ENCODE results near the gene PSME1. TPM values are rescaled to one million over a fixed set of nuclear protein-coding genes. Genes with fewer than 3 reads are reported as not detected.

PSME1 gene
- total RNA-seq, 6 experiments from 2014 or later: 81.7 to 119 (median 107) TPM

GRCh38 chr14:24122416-24122815 is 13.6 kb upstream of the PSME1 start:
- intact Hi-C loops (cut with DNase I): no loop called here
- WGBS (ENCODE audit: insufficient coverage, low coverage, low lambda C conversion rate, missing lambda C conversion rate): 90% methylated on average over 3 of the region's 4 CpGs

GRCh38 chr14:24122898-24123297 is 13.1 kb upstream of the PSME1 start:
- intact Hi-C loops (cut with DNase I): no loop called here
- peak in 1 of 4 donors; percentile 7 for ATAC-seq
- no peaks in the 10 kb centered on the region for H3K27me3 ChIP-seq
- no peaks in the 10 kb centered on the region for H3K9me3 ChIP-seq
- no peaks in the 10 kb centered on the region for H3K4me1 ChIP-seq
- H3K27ac ChIP-seq: no peak overlapping the region
- no peak for DNase-seq
- 83% methylated on average over 1 of the region's 8 CpGs for WGBS (ENCODE audit: insufficient coverage, low coverage, low lambda C conversion rate, missing lambda C conversion rate)
- TF ChIP-seq CTCF (IDR thresholded peaks at IDR 0.05): no peak
- no peak for TF ChIP-seq POLR2A (IDR thresholded peaks at IDR 0.05)
- H3K36me3 ChIP-seq: peaks cover 3 to 65% (median 27%) of the 10 kb centered on the region in 4 donors
- H3K4me3 ChIP-seq: no peak overlapping the region

More at GRCh38 chr14:24122416-24122815, 13.6 kb upstream of the PSME1 start:
- Histone ChIP-seq H3K27ac (no peak overlapping the region), H3K9me3 (no peaks in the 10 kb centered on the region), H3K4me3 (no peak overlapping the region), H3K4me1 (peaks cover 0 to 2% (median under 1%) of the 10 kb centered on the region in 4 donors), H3K27me3 (no peaks in the 10 kb centered on the region), H3K36me3 (peaks cover 3 to 70% (median 27%) of the 10 kb centered on the region in 4 donors)
- no peak for DNase-seq
- TF ChIP-seq CTCF (IDR thresholded peaks at IDR 0.05) (no peak), POLR2A (IDR thresholded peaks at IDR 0.05) (no peak)
- no peak for ATAC-seq

- Histone ChIP-seq H3K4me1 (no peaks in the 10 kb centered on the region), H3K9me3 (no peaks in the 10 kb centered on the region), H3K27me3 (no peaks in the 10 kb centered on the region), H3K36me3 (peaks cover 3 to 57% (median 23%) of the 10 kb centered on the region in 4 donors), H3K27ac (no peak overlapping the region), H3K4me3 (no peak overlapping the region)
- no peak for TF ChIP-seq CTCF (IDR thresholded peaks at IDR 0.05)
- no peak for TF ChIP-seq POLR2A (IDR thresholded peaks at IDR 0.05)
- 84% methylated on average over 4 of the region's 9 CpGs for WGBS (ENCODE audit: insufficient coverage, low coverage, low lambda C conversion rate, missing lambda C conversion rate)
- ATAC-seq (peak in 2 of 4 donors; percentile 15 to 22), DNase-seq (no peak)
- intact Hi-C loops (cut with DNase I): no loop called here
These were observed 12.3 kb upstream of the PSME1 start for GRCh38 chr14:24123424-24124417.

- intact Hi-C loops (cut with DNase I): no loop called here
- Histone ChIP-seq H3K4me1 (peaks cover 0 to 24% (median 10%) of the 10 kb centered on the region in 4 donors), H3K27me3 (no peaks in the 10 kb centered on the region), H3K27ac (no peak overlapping the region), H3K36me3 (peaks cover 0 to 24% (median 6%) of the 10 kb centered on the region in 4 donors), H3K9me3 (no peaks in the 10 kb centered on the region), H3K4me3 (no peak overlapping the region)
- ATAC-seq: no peak
- no peak for TF ChIP-seq POLR2A (IDR thresholded peaks at IDR 0.05)
- DNase-seq: no peak
These were observed 9.1 kb upstream of the PSME1 start for GRCh38 chr14:24126939-24127338.

GRCh38 chr14:24127673-24128072 is 8.3 kb upstream of the PSME1 start:
- TF ChIP-seq CTCF (IDR thresholded peaks at IDR 0.05) (no peak), POLR2A (IDR thresholded peaks at IDR 0.05) (no peak)
- Histone ChIP-seq H3K36me3 (peaks cover 0 to 17% (median 4%) of the 10 kb centered on the region in 4 donors), H3K4me3 (no peak overlapping the region), H3K4me1 (peaks cover 0 to 31% (median 14%) of the 10 kb centered on the region in 4 donors), H3K9me3 (no peaks in the 10 kb centered on the region), H3K27me3 (no peaks in the 10 kb centered on the region), H3K27ac (no peak overlapping the region)
- WGBS (ENCODE audit: insufficient coverage, low coverage, low lambda C conversion rate, missing lambda C conversion rate): 94% methylated on average over 2 of the region's 2 CpGs
- DNase-seq: no peak
- ATAC-seq: no peak
- intact Hi-C loops (cut with DNase I): no loop called here
